ENCODE data around the gene NR0B1. TPM values are rescaled to one million over a fixed set of nuclear protein-coding genes. Genes with fewer than 3 reads are reported as not detected.

Gene NR0B1
- total RNA-seq, 1 experiment from 2014 or later: 1.5 TPM

DNA sequence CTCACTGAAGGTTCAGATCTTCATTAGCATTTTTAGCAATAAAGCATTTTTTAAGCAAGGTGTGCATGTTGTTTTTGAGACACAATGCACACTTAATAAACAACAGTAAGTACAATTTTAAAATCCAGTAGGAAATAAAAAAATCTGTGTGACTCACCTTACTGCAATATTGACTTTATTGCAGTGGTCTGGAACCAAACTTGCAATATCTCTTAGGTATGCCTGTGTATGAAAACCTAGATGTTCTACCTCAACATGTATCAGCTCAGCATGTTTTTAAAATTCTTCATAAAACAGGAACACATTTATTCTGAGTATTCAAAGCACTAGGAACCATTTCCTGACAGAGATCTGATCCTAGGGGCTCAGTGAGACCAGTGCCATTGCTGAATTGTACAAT, 26.7 kb downstream of the NR0B1 start:
- in situ Hi-C loops (cut with HindIII; ENCODE audit: low pct_unique_long_range_greater_than_20kb, low sequenced_read_pairs): no loop called here
- DNase-seq (ENCODE audit: low read depth, low spot score): no peak

DNA sequence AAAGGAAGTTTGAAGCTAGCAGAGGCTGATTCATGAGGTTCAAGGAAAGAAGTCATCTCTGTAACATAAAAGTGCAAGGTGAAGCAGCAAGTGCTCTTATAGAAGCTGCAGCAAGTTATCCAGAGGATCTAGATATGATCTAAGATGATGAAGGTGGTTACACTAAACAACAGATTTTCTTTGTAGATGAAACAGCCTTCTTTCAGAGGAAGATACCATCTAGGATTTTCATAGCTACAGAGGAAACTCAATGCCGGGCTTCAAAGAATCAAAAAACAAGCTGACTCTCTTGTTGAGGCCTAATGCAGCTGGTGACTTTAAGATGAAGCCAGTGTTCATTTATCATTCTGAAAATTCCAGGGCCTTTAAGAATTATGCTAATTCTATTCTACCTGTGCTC, 28.8 kb downstream of the NR0B1 start:
- in situ Hi-C loops (cut with HindIII; ENCODE audit: low pct_unique_long_range_greater_than_20kb, low sequenced_read_pairs): no loop called here
- no peak for DNase-seq (ENCODE audit: low read depth, low spot score)

DNA sequence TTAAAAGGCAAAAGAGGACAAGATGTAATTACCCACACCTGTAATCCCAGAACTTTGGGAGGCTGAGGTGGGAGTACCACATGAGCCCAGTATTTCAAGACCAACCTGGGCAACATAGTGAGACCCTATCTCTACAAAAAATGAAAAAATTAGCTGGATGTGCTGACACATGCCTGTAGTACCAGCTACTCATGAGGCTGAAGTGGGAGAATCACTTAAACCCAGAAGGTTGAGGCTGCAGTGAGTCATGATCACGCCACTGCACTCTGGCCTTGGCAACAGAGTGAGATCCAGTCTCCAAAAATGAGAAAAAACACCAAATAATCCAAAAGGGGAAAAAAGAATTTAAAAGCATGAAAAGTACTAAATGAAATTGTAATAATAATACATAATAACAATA, 30.8 kb downstream of the NR0B1 start:
- in situ Hi-C loops (cut with HindIII; ENCODE audit: low pct_unique_long_range_greater_than_20kb, low sequenced_read_pairs): no loop called here

DNA sequence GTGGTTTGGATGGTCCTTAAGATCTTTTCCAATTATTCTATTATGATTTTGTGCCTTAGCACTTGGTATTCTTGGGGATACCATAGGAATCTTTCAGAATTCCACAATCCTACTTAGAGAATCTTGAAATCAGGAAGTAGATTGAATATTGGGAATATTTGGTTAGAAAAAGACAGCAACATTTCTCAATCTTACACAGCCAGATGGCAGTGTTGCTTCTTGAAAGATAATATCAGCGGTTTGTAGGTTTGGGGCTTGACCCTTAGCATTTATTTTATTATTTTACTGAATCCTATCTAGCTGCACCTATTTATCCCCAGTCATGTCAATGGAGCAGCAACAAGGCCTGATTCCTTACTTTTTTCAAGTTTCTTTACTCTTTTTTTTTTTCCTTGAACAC, 33.7 kb downstream of the NR0B1 start:
- peak; percentile 53 for DNase-seq (ENCODE audit: low read depth, low spot score)
- in situ Hi-C loops (cut with HindIII; ENCODE audit: low pct_unique_long_range_greater_than_20kb, low sequenced_read_pairs): no loop called here

More for the DNA sequence above, 30.8 kb downstream of the NR0B1 start:
- DNase-seq (ENCODE audit: low read depth, low spot score): no peak

DNA sequence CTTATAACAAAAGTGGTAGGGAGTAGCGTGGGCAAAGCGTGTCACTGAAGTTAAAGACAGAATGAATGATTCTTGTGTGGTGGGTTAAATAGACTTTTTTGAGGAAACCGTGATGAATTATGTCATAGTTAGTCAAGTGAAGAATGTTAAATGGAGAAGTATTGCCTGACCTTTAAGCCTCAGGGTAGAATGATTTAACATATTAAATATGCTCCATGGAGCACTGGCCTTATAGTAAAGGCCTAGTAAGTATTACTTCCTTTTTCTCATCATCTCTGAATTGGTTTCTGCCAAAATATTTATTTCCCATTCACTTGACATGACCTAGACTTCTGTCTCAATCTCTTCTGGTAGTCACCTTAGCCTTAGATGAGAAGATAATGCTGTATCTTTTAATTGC, 38.6 kb downstream of the NR0B1 start:
- in situ Hi-C loops (cut with HindIII; ENCODE audit: low pct_unique_long_range_greater_than_20kb, low sequenced_read_pairs): no loop called here
- DNase-seq (ENCODE audit: low read depth, low spot score): no peak

DNA sequence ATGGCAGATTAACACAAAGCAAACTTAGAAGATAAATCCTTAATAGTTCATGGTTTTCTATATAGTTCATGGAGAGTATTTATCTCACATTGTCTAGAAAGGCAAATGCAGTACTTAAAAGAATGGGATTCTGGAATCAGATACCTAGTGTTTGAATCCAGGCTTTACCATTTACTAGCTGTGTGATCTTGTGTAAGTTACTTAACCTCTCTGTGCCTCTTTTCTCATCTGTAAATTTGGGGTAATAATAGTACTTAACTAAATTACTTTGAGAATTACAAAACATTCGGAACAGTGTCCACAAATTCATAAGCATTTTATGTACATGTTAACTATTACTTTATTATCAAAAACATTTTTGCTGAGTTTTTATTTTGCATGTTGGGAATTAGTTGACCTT, 46.4 kb downstream of the NR0B1 start:
- in situ Hi-C loops (cut with HindIII; ENCODE audit: low pct_unique_long_range_greater_than_20kb, low sequenced_read_pairs): no loop called here
- no peak for DNase-seq (ENCODE audit: low read depth, low spot score)

DNA sequence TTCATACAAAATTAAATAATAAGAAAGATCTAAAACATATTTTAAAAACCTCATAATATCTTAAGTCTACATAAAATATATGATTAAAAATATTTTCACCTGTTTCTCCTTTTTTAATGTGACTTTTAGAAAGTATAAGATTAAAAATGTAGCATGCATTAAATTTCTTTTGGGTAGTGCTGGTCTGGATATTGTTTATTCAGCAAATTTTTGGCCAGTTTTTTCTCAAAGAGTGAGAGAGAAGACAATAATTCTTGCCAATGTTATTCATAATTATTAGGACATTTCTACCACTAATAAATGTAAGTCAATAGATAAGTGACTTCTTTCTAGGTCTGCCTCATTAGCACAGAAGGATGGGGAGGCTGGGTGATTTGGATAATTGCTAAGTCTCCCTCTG, 48.2 kb downstream of the NR0B1 start:
- DNase-seq (ENCODE audit: low read depth, low spot score): no peak
- in situ Hi-C loops (cut with HindIII; ENCODE audit: low pct_unique_long_range_greater_than_20kb, low sequenced_read_pairs): no loop called here

DNA sequence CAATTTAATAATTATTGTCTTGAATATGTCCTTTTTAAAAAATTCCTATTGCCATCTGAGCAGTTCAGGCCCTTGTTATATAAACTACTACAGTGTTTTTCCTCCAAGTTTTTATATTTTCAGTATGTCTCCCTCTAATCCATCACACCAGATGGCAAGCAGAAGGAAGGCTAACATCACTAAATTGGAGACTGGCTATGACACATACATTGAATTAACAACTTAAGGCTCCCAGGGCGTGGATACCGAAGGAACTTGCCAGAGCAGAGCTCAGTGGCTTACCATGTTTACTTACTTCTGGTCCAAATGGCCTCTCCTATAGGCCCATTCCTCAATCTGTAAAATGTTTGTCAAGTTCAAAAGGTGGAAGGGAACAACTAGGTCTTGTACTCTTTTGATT, 49.3 kb downstream of the NR0B1 start:
- DNase-seq (ENCODE audit: low read depth, low spot score): no peak
- in situ Hi-C loops (cut with HindIII; ENCODE audit: low pct_unique_long_range_greater_than_20kb, low sequenced_read_pairs): no loop called here

Other genes with a start within 250 kb of the NR0B1 start
- gene MAGEB2, start 93.8 kb downstream of the NR0B1 start, total RNA-seq (2014; rRNA removed; shearing (Covaris generic)): 30.2 and 32.1 TPM in 2 replicates
- gene MAGEB3, start 78.7 kb downstream of the NR0B1 start, total RNA-seq (2014; rRNA removed; shearing (Covaris generic)): not detected in 2 replicates
- gene MAGEB4, start 67.4 kb downstream of the NR0B1 start, total RNA-seq (2014; rRNA removed; shearing (Covaris generic)): not detected in 2 replicates
- gene MAGEB1, start 62.2 kb downstream of the NR0B1 start, total RNA-seq (2014; rRNA removed; shearing (Covaris generic)): not detected in 2 replicates

Measured in SK-MEL-5 (cell line).